ENCODE measurements around the gene WDR46.

Gene WDR46, protein sequence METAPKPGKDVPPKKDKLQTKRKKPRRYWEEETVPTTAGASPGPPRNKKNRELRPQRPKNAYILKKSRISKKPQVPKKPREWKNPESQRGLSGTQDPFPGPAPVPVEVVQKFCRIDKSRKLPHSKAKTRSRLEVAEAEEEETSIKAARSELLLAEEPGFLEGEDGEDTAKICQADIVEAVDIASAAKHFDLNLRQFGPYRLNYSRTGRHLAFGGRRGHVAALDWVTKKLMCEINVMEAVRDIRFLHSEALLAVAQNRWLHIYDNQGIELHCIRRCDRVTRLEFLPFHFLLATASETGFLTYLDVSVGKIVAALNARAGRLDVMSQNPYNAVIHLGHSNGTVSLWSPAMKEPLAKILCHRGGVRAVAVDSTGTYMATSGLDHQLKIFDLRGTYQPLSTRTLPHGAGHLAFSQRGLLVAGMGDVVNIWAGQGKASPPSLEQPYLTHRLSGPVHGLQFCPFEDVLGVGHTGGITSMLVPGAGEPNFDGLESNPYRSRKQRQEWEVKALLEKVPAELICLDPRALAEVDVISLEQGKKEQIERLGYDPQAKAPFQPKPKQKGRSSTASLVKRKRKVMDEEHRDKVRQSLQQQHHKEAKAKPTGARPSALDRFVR

DNA sequence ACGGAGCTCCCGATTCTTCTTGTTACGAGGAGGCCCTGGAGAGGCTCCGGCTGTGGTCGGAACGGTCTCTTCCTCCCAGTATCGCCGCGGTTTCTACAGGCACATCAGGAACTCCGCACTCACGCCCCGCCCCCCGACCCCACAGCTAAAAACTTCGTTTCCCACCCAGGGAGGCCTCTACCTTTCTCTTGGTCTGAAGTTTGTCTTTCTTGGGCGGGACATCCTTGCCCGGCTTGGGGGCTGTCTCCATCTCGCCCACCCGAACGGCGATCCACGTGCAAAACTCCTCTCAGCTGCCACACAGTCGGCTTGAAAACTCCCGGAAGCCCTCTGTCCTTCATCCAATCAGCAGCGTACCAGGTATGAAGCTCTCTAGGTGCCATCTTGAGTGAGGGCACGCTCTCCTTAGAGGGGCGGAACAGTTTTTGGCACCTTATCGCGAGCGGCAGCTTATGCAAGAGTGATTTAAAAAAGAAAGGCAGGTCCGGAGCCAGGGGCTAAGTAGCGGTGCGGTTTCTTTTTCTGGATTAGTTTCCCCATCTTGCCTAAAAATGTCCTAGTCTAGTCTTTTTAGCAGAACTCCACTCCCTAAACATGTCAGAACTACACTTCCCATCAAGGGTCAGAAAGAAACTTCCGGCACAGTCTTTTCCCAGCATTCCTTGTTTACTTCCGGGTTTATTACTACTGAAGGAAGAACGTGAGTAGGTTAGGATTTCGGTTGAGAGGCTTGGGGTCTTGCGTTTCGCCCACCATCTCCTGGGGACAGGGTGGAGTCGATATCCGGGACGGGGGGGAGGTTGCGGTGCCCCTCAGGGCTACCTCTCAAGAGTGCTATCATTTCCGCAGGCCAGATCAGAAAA is at the start of gene WDR46, which contains the start of gene PFDN6:
WDR46 (minus strand) TSS at position 319 of the 863 bp plus-strand sequence; CDS start at position 250, 69 bp downstream.
PFDN6 (plus strand) TSS at position 681 of the 863 bp plus-strand sequence. CDS start 256 bp downstream, outside the sequence.
- peak; percentile 74 for DNase-seq

DNA sequence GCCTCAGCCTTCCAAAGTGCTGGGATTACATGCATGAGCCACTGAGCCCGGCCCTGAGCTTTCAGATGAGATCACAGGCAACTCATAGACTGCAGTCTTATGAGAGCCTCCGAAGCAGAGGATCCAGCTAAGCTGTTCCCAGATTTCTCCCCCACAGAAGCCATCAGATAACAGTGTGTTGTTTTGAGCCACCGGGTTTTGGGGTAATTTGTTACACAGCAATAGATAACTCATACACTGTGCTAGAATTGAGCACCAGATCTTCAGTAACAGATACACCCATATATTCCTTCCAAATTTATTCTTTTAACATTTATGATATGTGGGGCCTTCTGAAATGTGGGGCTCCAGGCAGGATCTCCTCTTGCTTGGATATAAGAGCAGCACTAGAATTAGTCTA is 47.5 kb upstream of the WDR46 start:
- no peak for DNase-seq

DNA sequence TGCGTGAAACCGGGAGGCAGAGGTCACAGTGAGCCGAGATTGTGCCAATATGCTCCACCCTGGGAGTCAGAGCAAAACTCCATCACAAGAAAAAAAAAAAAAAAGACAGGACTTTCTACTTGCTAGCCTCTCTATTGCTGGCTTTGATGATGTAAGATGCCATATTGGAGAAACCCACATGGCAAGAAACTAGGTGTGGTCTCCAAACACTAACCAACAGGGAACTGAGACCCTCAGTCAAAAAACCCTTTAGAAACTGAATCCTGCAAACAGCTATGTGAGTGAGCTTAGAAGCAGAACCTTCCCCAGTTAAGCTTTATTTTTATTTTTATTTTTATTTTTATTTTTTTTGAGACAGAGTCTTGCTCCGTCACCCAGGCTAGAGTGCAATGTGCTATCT is 46.9 kb upstream of the WDR46 start:
- no peak for DNase-seq

DNA sequence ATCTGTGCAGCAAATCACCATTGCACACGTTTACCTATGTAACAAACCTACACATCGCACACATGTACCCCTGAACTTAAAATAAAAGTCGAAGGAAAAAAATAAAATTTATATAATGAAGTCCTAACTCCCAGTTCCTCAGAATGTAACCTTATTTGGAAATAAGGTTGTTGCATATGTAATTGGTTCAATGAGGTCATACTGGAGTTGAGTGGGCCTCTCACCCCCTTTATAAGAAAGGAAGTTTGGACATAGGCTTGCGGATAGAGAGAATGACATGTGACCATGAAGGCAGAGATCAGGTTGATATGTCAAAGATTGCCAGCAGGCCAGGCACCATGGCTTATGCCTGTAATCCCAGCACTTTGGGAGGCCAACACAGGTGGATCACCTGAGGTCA is 44.6 kb upstream of the WDR46 start:
- DNase-seq, result no peak

DNA sequence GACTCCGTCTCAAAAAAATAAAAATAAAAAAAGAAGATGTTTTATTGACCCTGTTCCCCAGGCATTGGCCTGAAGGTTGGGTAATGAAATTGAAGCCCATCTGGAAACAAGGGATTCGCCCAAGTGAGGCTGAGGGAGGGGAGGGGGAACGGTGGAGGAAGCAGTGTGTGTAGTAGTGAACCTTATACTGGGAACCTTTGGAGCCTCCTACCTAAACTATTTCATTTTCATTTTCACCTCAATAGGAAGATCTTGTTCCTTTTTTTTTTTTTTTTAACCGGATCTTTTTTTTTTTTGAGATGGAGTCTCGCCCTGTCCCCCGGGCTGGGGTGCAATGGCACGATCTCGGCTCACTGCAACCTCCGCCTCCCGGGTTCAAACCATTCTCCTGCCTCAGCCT is 41.7 kb upstream of the WDR46 start:
- DNase-seq, result no peak

DNA sequence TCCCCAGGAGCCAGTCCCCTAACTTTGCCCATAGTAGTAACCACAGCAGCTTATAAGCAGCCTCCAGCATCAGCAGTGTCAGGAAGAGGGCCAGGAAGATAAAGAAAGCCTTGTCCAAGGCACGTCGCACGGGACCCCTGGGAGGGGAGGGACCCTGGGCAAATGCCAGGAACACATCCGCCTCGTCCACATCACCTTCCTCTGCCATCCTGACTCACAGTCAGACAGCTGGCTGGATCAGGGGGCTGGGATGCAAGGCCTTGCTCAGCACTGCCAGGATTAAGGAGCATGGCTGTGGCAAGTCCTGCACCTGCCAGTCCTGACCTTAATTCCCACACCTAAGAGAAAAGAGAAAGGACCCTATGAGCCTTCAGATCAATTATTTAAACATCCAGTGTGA is 40.0 kb upstream of the WDR46 start:
- no peak for DNase-seq

DNA sequence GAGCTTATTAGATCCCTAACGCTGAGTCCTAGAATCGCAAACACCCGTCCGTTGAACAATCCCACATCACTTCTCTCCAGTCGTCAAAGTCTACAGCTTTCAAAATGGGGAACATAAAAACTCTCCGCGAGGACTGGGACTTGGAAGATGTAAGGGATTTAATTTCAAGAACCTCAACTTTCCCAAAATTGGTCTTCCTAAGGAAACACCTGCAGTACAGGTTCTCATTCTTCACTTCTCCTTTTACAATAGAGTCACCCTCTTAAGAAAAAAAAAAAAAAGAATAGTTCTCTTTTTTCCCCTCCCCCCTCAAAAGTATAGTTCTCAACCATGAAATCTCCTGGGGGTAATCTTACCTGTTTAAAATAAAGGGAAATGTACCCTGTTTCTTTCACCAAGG is 35.1 kb upstream of the WDR46 start:
- no peak for DNase-seq

DNA sequence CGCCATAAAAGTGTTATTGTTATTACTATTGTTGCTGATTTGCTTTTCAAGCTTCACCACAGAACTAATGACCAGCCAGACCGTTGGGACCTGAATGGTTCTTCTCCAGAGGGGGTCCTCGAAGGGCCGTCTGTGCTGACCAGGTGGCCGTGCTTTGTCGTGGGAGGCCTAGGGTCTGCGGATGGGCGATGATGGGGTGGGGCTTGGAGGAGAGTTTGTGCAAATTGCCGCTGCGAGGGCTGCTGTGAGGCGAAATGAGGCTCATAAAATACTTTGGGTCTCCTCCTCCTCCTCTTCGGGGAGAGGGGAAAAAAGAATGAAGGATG is 34.5 kb upstream of the WDR46 start:
- DNase-seq, result no peak

DNA sequence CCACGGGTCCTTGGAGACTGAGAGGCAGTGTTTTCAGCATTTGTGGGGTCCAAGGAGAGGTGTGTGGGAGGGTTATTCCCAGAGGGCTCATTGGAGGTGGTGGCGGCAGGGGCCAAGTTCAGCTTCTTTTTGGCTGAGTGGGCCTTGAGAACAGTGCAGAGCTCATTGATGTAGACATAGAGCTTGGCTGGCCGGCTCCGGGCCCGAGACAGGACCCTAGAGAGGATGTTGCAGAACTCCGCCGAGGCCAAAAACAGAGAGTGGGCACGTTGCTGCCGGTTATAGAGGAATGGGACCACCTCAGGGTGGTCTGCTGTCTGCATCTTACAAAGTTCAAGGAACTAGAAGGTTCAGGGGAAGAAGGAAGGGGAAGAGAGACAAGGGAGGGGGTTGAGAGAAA is 32.2 kb upstream of the WDR46 start:
- DNase-seq, result no peak

DNA sequence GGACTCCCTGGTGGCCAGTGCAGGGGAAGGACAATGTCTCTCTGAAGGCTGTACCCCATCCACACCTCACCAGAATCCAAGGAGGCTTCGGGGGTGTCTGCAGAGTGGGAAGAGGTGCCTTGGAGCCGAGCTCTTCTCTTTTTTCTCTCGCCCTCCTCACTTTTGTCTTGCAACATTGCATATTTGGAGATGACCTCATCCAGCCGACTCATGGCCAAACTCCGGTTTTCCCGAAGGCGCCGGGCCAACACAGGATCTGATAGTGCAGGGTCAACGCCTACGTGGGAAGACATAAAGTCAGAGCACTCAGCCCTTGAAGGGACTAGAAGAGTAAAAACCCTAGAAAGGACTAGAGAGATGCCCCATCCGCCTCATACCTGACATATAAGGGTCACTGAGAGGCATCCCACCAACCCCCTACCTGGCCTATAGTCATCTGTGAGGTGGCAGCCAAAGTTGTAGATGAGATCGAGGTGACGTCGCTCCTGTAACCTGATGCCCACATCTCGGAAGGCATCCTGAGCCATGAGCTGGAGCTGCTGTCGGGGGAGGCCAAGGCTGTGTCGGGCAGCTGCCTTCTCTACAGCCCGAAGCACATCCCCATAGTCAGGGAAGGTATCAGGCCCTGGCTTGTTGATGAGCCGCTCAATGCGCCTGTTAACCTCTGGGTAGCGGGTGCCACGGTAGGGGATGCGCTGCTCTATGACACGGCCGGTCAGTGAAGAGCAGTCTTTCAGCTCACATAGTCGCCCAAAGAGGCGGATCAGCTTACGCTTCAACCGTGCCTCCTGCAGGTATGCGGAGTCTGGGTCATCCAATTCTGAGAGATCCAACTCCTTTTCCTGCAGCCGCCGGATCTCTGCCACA is 31.5 kb upstream of the WDR46 start:
- no peak for DNase-seq

DNA sequence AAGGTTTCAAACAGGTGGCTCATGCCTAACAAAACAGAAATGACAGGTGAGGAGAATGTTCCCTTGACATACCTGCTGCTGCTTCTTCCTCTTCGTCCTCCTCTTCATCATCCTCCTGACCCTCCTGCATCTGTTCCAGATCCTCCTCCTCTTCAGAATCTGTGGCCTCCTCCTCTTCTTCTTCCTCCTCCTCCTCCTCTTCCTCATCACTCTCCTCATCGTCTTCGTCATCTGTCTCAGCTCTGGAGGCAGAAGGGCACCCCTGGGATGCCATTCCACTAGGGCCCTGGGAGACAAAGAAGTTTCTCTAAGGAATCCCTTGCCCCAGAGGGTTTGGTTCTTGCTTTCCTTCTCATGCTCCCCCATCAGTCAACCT is 30.9 kb upstream of the WDR46 start:
- no peak for DNase-seq

DNA sequence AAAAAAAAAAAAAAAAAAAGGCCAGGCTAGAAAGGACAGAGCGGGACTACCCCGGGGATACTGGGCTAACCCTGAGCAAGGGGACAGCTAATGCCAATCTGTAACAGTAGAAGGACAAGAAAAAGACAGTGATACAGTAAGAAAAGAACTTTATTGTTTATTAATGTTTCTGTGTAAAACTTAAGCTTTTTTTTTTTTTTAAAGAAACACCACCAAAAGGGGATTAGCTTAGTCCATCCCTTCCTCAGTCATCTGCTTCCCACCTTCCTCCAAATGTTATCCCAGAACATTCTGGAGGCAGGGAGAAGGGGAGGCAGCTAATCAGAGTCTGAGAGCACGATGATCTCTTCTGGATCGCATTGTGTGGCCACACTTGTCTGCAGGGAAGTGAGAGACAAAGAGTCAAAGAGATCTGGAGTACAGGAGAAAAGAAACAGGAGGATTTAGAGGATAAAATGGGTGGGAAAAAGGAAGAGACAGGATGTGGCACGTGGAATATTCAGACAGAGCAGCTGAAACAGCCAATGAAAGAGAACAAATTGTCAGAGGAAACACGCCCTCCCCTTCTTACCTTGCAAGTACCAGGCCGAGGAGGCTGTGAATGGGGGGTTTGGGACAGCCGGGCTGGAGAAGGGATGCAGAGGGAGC is 29.5 kb upstream of the WDR46 start:
- DNase-seq, result no peak

DNA sequence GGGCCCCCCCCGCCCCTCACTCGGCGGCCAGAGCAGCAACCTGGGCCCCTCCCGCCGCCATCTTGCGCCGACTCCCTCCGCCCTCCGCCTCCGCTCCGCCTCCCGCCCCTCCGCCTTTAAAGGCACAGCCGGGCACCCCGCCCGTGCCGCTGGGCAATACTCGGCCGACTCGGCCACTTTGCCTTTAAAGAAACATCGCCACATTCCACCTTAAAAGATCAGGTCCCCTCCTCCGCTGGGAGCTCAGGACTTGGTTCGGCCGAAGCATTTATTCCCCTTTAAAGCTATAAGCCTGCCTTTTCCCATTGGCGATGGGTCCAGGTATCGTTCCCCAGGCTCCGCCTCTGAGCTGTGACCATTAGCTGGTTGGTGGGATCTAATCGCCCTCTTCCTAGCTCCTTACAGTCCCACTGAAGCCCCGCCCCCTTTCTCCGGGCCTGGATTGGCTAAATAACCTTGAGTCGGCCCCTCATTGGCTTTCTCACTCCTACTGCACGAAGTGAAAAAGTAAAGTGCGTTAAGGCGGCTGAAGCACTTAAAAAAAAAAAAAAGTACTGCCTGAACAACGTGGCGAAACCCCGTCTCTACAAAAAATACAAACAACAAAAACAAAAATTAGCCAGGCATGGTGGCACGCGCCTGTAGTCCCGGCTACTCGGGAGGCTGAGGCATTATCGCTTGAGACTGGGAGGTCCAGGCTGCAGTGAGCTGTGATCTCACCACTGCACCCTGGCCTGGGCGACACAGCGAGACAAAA is 28.8 kb upstream of the WDR46 start, which contains the start of gene ZBTB22:
ZBTB22 (minus strand) TSS at position 76 of the 757 bp plus-strand sequence. CDS start 828 bp downstream, outside the sequence.
- DNase-seq, result peak; percentile 96

DNA sequence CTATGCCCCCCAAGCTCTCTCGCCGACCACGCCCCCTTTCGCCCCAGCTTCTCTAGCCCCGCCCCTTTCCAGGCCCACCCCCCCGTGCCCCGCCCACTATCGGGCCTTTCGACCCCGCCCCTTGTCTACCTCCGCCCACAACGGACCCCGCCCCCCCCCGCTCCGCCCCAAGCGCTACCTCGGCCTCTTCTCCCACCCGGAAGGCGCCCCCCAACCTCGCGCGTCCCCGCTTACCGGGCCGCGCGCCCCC is 28.3 kb upstream of the WDR46 start:
- DNase-seq, result no peak

DNA sequence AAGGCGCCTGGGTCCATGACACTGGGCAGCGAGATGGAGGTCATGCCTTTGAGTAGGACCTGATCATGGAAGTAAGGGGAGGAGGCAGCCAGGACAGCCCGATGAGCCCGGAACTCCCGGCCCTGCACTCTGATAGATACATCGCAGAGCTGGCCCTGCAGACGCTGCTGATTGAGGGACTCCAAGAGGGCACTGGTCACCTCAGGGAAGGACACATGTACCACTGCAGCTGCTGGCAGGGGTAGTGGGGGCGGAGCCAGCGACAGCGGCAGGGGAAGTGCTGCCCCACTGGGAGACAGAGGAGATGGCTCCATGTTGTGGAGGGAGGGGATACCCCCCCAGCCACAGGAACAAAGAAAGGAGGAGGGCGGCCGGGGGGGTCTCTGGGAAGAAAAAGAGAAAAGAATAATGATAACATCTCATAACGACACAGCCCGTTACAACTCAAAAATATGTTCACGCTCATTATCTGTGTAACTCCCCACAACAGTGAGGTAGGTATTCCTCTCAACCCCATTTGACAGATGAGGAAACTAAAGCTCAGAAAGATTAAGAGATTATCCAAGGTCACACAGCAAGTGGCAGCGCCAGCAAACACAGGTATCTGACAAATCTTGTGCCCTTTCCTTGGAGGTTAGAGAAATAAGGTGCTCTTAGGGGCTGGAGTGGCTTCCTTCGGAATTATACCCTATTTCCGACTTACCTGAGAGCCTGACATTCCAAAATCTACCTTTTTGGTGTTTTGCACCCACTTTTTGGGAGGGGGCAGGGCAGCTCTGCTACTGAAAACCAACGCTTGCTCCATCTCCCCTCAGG is 27.8 kb upstream of the WDR46 start:
- no peak for DNase-seq

DNA sequence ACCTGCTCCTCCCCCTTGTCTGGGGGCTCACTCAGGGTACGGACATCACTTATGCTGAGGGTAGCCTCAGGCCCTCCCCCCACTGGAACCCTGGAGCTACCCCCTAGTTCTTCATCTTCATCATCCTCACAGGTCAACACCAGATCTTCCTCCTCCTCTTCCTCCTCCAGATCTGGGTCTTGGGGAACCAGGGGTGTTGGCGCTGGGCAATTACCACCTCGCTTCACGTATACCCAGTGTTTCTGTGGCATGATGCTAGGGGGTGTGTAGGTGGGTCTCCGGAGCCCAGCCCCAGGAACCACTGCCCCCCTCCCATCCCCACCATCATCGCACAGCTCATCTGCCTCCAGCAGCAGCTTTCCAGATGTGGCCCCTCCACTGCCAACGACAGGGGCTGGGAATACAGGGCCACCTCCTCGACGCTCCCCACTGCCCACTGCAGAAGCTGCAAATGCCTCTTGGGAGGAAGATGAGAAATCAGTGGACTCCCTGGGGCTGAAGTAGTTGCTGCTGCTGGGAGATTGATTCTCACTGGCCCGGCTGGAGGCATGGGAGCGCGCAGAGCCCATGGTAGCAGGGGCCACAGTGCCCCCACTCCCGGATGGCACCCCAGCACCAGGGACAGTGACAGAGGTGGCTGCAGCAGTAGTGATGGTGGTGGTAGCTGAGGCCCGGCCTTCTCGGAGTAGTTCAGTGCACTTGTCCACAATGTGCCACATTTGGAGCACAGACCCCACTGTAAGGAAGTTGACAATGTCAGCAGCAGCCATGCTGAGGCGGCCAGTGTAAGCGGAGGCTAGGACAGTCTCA is 27.0 kb upstream of the WDR46 start:
- no peak for DNase-seq

DNA sequence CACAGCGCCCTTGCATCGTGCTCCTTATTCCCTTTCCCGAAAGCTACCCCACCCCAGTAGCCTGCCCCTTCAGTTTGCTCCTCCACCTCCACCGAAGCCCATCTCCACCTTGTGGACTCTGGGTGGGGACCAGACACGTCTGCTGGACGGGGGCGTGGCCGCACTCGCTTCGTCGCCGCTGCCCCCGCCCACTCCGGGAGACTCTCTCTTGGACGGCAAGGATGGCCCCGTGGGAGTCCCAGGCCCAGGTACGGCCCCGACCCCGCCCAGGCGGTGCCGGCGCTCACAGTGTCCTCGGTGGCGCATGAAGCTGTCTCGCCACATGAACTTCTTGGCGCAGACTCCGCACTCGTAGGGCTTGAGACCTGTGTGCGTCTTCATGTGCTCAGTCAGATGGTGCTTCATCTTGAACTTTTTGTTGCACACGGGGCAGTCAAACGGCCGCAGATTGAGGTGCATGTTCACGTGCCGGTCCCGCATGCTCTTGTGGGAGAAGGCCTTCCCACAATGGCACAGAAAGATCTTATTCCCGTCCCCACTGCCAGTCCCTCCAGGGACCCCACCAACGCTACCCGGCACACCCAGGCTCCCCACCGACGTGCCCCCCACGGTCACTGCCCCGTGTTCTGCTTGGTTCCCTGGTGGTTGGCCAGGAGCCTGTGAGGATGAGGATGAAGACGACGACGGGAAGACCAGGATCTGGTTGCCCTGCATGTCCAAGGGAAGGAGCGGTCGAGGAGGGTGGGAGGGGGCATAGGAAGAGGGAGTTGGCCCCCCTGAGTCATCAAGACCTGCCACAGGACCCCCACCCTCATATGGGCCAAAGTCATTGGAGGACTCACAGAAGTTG is 26.1 kb upstream of the WDR46 start:
- DNase-seq, result no peak

DNA sequence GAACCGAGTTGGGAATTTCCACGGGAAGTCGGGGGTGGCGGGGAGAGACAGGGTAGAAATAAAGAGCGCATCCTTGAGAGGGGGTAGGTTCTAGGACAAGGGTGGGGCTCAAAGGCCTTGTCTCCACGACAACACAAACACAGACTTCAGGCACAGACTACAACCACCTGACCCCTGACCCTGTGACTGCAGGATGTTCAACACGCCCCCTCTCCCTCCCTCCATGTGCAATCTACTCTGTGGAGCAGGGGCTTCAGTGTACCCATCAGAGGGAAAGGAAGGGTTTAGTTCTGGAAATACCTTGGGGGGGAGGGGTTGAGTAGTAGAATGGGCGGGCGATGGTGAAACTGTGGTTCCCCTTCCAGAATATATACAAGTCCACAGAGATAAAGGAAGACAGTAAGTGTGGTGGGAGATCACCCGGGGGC is 25.5 kb upstream of the WDR46 start:
- peak; percentile 67 for DNase-seq
